Cardiac atrium fibroblast (primary cell): ENCODE measurements around the gene PHF20. TPM values are rescaled to one million over a fixed set of nuclear protein-coding genes. Genes with fewer than 3 reads are reported as not detected.

Experiments
- total RNA-seq: library from RNA; depleted of rRNA; stranded (reverse); fragments of >200 nt; gene quantifications from 2 replicates; pipeline ENCODE4 v1.2.3, GENCODE V29; 2015

PHF20 gene
- total RNA-seq: 17.8 and 18.1 TPM in 2 replicates

DNA sequence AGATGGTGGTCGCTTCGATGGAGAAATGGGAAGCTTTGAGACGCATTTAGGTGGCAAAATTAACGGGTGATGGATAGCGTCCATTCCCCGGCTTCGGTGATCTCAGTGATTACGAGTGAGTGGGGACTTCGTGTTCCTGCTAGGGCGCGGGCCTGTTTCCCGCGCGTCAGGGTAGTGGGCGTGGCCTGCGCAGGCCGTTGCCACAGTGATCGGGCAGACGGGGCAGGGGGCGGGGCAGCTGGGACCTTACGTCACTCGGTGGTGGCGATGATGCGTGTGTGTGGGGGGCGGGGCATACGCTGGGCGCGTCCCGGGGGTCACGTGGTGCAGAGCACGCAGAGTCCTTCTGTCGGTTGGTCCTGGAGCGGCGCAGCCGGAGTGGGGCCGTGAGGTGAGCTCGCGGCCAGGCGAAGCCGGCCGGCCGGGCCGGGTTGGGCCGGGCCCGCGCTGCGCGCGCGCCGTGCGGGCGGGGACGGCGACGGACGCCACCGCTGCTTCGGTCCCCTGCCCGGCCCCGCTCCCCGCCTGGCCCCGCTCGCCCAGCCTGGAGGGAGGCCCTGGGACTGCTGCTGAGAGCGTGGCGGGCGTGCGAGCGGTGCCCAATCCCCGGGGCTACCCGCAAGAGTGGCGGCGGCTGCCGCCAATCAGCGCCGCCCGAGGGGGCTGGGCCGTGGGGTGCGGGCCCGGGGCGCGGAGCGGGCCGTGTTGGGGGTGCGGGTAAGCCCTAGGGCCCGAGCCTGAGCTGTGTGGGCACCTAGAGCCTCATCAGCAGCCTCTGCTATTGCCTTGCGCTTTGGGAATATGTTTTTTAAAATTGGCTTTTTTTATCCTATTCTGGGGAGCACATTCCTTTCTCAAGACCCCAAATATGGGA is at the start of gene PHF20:
TSS of gene PHF20 (plus strand) at position 327 of the 874 bp plus-strand sequence. CDS start 29,508 bp downstream, outside the sequence.

DNA sequence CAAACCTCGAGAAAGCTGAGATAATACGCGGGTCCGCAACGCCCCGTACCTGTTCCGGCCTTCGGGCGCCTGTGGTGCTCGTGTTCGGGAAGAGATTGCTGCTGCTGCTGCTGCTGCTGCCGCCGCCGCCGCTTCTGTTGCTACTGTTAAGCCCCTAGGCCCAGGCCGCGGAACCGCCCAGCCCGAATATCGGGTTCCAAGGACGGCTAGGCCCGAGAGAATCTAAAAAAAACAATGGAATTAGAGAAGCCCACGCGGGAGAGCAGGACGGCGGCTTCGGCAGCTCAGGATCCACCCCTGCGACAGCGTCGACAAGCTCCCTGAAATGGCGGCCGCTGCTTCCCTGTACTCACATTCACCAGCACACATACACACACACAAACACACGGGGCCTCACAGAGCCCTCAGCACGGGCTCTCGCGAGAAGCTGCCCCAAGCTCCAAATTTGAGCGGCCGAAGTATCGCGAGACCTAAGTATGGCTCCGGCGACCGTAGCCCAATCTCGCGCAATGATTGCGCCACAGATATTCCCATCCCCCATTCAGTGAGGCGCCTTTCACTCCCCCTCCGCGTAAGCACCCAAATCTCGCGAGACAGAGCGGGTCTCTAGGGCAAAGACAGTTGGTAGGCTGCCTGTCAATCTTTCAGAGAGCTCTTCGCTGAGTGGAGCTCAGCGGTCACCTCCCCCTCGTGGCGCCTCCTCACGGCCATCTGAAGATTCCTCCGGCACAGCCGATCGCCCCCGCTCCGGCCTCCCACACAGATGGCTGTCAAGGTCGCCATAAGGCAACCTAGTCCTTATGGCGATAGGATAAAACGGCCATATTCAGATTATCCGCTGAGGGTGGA is 29.7 kb upstream of the PHF20 start, which contains the start of gene RBM39:
TSS of gene RBM39 (minus strand) at position 369 of the 849 bp plus-strand sequence. CDS start 1,386 bp downstream, outside the sequence.

GRCh38 chr20:35954200-35954906 is 182.5 kb downstream of the PHF20 start, which contains the start of gene SCAND1:
Gene SCAND1, minus strand, starts transcription at chr20:35954502. Its CDS starts 218 bp downstream, at chr20:35954284.

DNA sequence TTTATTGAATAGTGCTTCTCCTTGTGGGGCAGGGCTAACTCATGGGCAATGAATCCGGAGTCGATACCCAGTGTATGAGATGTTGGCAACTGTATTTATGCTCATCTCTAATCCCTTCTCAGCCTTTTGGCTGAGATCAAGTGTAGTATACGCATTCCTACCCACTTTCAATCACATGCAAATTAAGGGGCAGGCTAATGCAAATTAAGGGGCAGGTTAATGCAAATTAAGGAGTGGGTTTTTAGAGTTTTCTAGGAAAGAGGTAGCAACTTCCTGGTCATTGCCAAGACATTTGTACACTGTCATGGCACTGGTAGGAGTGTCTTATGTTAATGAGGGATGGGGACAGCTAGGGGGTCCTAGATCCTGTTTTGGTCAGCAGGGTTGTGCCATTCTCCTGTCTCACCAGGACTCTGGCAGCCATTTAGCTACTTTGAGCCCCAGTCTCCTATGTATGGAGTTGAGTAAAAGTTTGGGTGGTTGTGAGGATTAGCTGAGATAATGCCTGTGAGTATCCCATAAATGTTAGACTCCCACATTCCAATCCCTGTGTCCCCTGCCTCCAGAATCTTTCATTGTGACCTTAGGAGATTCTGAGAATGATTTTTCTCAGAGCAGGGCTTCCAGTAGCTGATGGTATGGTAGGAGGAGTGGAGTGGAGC is 196.3 kb downstream of the PHF20 start, which contains the start of gene CNBD2:
TSS of gene CNBD2 (plus strand) at position 612 of the 662 bp plus-strand sequence. CDS start 173 bp downstream, outside the sequence.

Other genes with a start within 250 kb of the PHF20 start
- not detected in 2 replicates for gene C20orf173, start 242.4 kb upstream of the PHF20 start, total RNA-seq
- 396 and 424 TPM in 2 replicates for gene ERGIC3, start 229.9 kb upstream of the PHF20 start, total RNA-seq
- 32.9 and 44.2 TPM in 2 replicates for gene SPAG4, start 156.2 kb upstream of the PHF20 start, total RNA-seq
- gene CPNE1, start 107.1 kb upstream of the PHF20 start, total RNA-seq: 145 and 149 TPM in 2 replicates
- 26.6 and 31.1 TPM in 2 replicates for gene RBM12, start 107.1 kb upstream of the PHF20 start, total RNA-seq
- gene NFS1, start 72.7 kb upstream of the PHF20 start, total RNA-seq: 25.1 and 28.8 TPM in 2 replicates
- 584 and 690 TPM in 2 replicates for gene ROMO1, start 72.6 kb upstream of the PHF20 start, total RNA-seq
- 141 and 171 TPM in 2 replicates for gene RBM39, start 29.8 kb upstream of the PHF20 start, total RNA-seq
- gene SCAND1, start 182.5 kb downstream of the PHF20 start, total RNA-seq: 78.7 and 82.6 TPM in 2 replicates
- gene CNBD2, start 196.6 kb downstream of the PHF20 start, total RNA-seq: 0.54 and 2.1 TPM in 2 replicates